HG02884 (cell line): ENCODE data around the gene IGFL1.
"Not testable (repeated sequence)": the region's sequence is repeated elsewhere in the genome, so short reads cannot be mapped to it uniquely, and the experiment has no call there.

ENCODE experiments used
- ATAC-seq: cut with Tn5 transposase; IDR thresholded peaks from one replicate; pipeline ENCODE4 v1.9.1; 2021; ENCODE audit warnings: mild to moderate bottlenecking, moderate library complexity; ENCODE audit not compliant: unreplicated experiment

IGFL1 gene

DNA sequence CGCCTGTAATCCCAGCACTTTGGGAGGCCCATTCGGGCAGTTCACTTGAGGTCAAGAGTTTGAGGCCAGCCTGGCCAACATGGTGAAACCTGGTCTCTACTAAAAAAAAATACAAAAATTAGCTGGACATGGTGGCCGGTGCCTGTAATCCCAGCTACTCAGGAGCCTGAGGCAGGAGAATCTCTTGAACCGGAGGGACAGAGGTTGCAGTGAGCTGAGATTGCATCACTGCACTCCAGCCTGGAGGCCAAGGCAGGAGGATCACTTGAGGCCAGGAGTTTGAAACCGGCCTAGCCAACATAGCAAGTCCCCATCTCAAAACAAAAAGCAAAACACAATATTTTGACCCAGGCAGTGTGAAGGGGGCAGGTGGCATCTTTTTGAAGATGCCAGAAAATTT is 35.3 kb downstream of the IGFL1 start:
- ATAC-seq: not testable (repeated sequence)

- no peak for ATAC-seq
Measured at GRCh38 chr19:46265217-46265828, 35.8 kb downstream of the IGFL1 start.

- no peak for ATAC-seq
Measured at GRCh38 chr19:46269101-46269500, 39.6 kb downstream of the IGFL1 start.

DNA sequence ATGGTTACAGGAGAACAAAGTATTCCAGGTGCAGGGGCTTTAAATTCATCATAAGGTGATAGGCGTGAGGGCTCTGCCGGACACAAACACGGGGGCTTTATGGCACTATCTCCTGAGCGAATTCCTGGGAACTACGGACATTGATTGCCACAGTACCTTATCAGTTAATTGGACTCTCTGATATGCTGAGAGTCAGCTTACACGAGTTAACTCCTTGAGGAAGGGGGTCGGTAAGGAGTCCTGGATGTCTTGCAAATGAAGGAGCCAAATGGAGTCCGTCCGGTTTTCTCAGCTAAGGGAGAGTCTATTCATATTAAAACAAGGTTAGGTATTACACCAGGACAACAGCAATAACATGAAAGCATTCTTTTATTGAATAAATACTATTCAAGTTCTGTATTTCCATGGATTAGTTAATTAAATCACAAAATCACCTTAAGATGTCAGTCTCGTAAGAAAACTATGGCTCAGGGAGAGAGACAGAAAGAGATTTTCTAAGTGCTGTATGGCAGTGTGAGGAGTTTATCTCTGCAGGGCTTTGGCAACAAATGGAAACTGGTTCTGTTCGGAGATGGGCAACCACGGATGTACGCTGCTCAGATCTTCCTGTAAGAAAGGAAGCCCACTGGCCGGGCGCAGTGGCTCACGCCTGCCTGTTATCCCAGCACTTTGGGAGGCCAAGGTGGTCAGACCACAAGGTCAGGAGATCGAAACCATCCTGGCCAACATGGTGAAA is 41.1 kb downstream of the IGFL1 start:
- no peak for ATAC-seq

- ATAC-seq: no peak
Measured at GRCh38 chr19:46271481-46272197, 42.1 kb downstream of the IGFL1 start.

GRCh38 chr19:46273931-46274330 is 44.4 kb downstream of the IGFL1 start:
- ATAC-seq: not testable (repeated sequence)

DNA sequence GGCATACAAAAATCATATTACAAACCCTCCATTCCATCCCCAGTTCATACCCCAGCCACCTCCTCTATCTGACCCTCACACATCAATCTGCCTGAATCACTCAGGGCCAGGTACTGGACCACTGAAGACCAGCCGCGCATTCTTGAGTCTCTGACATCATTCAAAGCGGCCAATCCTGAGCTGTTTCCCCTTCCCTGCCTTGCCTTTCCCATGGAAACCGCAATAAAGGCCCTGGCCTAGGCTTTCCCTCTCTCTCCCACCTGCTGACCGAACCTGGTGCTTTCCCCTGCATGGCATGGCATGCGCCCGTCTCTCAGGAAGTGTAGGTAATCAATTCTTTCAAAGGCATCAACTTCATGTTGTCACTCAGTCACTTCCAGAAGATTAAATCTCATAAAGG is 49.6 kb downstream of the IGFL1 start:
- ATAC-seq: no peak
